ENCODE data around the gene FOXP1.

DNA sequence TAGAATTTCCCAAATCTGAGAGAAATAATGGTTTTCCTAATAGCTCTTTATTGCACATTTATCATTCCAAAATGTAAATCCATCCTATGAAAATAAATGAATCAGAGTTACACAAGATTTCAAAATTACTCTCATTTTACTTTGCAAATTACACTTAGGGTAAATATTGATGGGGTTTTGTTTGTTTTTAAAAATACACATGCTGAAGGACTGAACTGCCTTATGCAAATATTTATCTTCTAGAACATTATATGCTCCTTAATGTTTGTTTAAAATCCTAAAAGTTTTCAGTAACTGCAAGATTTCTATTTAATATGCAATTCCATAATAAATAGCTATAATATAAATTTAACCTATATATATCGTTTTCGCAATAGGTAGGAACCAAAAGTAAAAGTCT is 38.2 kb downstream of the FOXP1 start:
- no peak for TF ChIP-seq POLR2A (IDR thresholded peaks at IDR 0.05)
- TF ChIP-seq, protein P1, sequence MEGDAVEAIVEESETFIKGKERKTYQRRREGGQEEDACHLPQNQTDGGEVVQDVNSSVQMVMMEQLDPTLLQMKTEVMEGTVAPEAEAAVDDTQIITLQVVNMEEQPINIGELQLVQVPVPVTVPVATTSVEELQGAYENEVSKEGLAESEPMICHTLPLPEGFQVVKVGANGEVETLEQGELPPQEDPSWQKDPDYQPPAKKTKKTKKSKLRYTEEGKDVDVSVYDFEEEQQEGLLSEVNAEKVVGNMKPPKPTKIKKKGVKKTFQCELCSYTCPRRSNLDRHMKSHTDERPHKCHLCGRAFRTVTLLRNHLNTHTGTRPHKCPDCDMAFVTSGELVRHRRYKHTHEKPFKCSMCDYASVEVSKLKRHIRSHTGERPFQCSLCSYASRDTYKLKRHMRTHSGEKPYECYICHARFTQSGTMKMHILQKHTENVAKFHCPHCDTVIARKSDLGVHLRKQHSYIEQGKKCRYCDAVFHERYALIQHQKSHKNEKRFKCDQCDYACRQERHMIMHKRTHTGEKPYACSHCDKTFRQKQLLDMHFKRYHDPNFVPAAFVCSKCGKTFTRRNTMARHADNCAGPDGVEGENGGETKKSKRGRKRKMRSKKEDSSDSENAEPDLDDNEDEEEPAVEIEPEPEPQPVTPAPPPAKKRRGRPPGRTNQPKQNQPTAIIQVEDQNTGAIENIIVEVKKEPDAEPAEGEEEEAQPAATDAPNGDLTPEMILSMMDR (IDR thresholded peaks at IDR 0.05): no peak
